ENCODE measurements around the gene PCGF5. TPM values are rescaled to one million over a fixed set of nuclear protein-coding genes. Genes with fewer than 3 reads are reported as not detected.
"Not testable (repeated sequence)": the region's sequence is repeated elsewhere in the genome, so short reads cannot be mapped to it uniquely, and the experiment has no call there.

PCGF5 gene
- total RNA-seq, 4 donors from 2014 or later: 46.2 to 63.5 (median 49.1) TPM

DNA sequence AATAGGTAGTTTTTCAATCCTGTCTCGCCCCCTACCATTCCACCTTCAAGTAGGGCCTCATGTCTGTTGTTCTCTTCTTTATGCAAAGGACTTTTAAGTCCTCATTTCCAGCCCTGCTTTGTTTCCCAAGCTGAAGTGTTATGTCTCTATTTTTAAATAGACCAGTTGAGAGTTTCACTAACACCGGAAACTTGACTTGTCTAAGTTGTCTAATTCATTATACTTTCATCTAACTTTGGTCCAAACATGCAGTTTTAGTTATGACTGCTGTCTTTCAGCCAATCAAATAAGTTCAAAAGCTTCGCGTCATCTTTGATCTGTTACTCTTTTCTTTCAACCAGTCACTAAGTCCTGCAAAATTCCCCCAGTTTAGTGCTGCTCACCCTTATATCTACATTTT lies 32.8 kb downstream of the PCGF5 start:
- DNase-seq (no peak), ATAC-seq (no peak)
- H3K27me3 ChIP-seq: no peaks in the 10 kb centered on the region
- intact Hi-C loops (cut with DNase I; ENCODE audit: low total_unique reads) (no loop called here), in situ Hi-C loops (cut with MboI; ENCODE audit: low sequenced_read_pairs in 4 of 4) (loop anchor here in 3 of 4 donors (5.0 to 10.0 kb wide), 2 partner anchors 336 to 338 kb away; no protein-coding TSS in a partner anchor)
- TF ChIP-seq, protein P1, sequence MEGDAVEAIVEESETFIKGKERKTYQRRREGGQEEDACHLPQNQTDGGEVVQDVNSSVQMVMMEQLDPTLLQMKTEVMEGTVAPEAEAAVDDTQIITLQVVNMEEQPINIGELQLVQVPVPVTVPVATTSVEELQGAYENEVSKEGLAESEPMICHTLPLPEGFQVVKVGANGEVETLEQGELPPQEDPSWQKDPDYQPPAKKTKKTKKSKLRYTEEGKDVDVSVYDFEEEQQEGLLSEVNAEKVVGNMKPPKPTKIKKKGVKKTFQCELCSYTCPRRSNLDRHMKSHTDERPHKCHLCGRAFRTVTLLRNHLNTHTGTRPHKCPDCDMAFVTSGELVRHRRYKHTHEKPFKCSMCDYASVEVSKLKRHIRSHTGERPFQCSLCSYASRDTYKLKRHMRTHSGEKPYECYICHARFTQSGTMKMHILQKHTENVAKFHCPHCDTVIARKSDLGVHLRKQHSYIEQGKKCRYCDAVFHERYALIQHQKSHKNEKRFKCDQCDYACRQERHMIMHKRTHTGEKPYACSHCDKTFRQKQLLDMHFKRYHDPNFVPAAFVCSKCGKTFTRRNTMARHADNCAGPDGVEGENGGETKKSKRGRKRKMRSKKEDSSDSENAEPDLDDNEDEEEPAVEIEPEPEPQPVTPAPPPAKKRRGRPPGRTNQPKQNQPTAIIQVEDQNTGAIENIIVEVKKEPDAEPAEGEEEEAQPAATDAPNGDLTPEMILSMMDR (IDR thresholded peaks at IDR 0.05 in 4 of 5, conservative IDR thresholded peaks at IDR 0.05 in 1 of 5): no peak
- TF ChIP-seq POLR2A (IDR thresholded peaks at IDR 0.05): no peak
- H3K4me1 ChIP-seq: no peaks in the 10 kb centered on the region
- H3K9me3 ChIP-seq: no peaks in the 10 kb centered on the region
- no peak overlapping the region for H3K27ac ChIP-seq
- H3K4me3 ChIP-seq: no peak overlapping the region
- H3K36me3 ChIP-seq: peaks cover 0 to 29% of the 10 kb centered on the region in 2 donors

DNA sequence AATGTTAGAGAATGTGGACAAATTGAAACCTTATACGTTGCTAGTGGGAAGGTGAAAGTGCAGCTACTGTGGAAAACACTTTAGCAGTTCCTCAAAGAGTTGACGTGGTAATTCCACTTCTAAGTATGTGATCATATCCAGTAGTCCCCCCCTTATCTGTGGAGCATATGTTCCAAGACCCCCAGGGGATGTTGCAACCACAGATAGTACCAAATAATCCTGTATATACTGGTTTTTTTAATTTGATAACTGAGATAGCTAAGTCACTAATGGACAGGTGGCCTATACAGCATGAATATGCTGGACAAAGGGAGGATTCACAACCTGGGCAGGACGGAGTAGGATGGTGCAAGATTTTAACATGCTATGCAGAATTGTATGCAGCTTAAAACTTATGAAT lies 36.8 kb downstream of the PCGF5 start:
- Histone ChIP-seq H3K27me3 (no peaks in the 10 kb centered on the region), H3K9me3 (no peaks in the 10 kb centered on the region), H3K4me3 (no peak overlapping the region), H3K27ac (no peak overlapping the region), H3K4me1 (no peaks in the 10 kb centered on the region), H3K36me3 (peaks cover 0 to 27% of the 10 kb centered on the region in 2 donors)
- DNase-seq (no peak), ATAC-seq (no peak)
- TF ChIP-seq, protein P1 (IDR thresholded peaks at IDR 0.05 in 4 of 5, conservative IDR thresholded peaks at IDR 0.05 in 1 of 5): no peak
- no peak for TF ChIP-seq POLR2A (IDR thresholded peaks at IDR 0.05)
- in situ Hi-C loops (cut with MboI; ENCODE audit: low sequenced_read_pairs in 4 of 4): loop anchor here in 2 of 4 donors (10.0 kb wide), 1 partner anchor 343 kb away; no protein-coding TSS in a partner anchor
- intact Hi-C loops (cut with DNase I; ENCODE audit: low total_unique reads): no loop called here

DNA sequence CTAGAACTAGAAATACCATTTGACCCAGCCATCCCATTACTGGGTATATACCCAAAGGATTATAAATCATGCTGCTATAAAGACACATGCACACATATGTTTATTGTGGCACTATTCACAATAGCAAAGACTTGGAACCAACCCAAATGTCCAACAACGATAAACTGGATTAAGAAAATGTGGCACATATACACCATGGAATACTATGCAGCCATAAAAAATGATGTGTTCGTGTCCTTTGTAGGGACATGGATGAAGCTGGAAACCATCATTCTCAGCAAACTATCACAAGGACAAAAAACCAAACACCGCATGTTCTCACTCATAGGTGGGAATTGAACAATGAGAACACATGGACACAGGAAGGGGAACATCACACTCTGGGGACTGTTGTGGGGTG lies 40.0 kb downstream of the PCGF5 start:
- H3K27me3 ChIP-seq; ATAC-seq; DNase-seq; H3K27ac ChIP-seq; H3K4me3 ChIP-seq; in situ Hi-C loops (cut with MboI; ENCODE audit: low sequenced_read_pairs in 4 of 4); H3K9me3 ChIP-seq; intact Hi-C loops (cut with DNase I; ENCODE audit: low total_unique reads); H3K4me1 ChIP-seq: not testable (repeated sequence)
- peaks cover 0 to 19% of the 10 kb centered on the region in 2 donors for H3K36me3 ChIP-seq

DNA sequence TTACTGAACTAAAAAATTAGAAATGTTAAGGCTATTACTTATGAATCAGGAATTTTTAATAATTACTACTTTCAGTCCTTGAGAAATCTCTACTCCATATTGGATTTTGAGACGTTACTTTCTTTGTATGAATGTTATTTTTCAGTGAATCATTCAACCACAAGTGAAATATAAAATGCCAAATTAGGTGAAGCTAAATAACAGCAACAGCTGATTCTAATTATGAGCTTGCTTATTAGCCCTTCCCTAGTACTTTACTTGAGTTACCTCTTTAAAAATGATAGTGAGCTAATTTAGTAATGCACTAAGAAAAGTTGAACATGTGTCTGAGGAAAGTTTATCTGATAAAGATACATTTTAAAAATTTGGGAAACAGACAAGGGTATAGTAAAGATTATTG lies 51.4 kb downstream of the PCGF5 start:
- H3K4me1 ChIP-seq: no peaks in the 10 kb centered on the region
- TF ChIP-seq POLR2A (IDR thresholded peaks at IDR 0.05): no peak
- TF ChIP-seq, protein P1 (IDR thresholded peaks at IDR 0.05 in 4 of 5, conservative IDR thresholded peaks at IDR 0.05 in 1 of 5): no peak
- in situ Hi-C loops (cut with MboI; ENCODE audit: low sequenced_read_pairs in 4 of 4) (no loop called here), intact Hi-C loops (cut with DNase I; ENCODE audit: low total_unique reads) (no loop called here)
- DNase-seq (no peak), ATAC-seq (no peak)
- no peak overlapping the region for H3K27ac ChIP-seq
- no peaks in the 10 kb centered on the region for H3K9me3 ChIP-seq
- H3K27me3 ChIP-seq: no peaks in the 10 kb centered on the region
- H3K36me3 ChIP-seq: peaks cover 0 to 15% of the 10 kb centered on the region in 2 donors
- H3K4me3 ChIP-seq: no peak overlapping the region

DNA sequence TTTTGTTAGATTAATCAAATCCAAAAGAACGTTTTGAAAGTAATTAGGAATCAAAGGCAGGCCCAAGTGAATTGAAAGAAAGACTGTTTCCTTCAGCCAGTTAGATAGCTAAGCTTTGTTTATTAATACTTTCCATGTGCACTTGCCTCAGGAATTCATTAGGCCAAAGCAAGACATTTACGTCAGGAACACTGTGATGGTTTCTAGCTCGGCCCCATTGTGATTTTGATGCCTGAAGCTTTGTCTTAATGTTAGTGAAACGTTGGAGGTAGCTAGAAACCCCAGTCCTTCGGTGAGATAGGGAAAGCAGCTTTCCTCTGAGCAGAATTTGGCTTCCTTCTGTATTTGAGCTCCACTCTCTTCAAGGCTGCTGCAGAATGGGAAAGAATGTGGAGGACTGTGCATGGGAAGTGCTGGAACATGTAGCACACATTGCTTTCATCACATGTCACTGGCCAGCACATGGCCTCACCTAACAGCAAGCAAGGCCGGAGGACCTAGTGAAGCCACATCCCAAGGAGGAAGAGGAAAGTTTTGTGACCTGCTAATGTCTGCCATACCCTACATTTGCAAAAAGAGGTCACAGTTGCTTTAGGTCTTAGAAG lies 64.1 kb downstream of the PCGF5 start:
- no peak overlapping the region for H3K4me3 ChIP-seq
- in situ Hi-C loops (cut with MboI; ENCODE audit: low sequenced_read_pairs in 4 of 4) (no loop called here), intact Hi-C loops (cut with DNase I; ENCODE audit: low total_unique reads) (no loop called here)
- ATAC-seq (no peak), DNase-seq (no peak)
- H3K27me3 ChIP-seq: no peaks in the 10 kb centered on the region
- no peaks in the 10 kb centered on the region for H3K36me3 ChIP-seq
- peak overlapping the region in 1 of 4 donors; percentile 17 for H3K27ac ChIP-seq
- no peaks in the 10 kb centered on the region for H3K9me3 ChIP-seq
- H3K4me1 ChIP-seq: peaks cover 28 to 30% of the 10 kb centered on the region in 2 donors
- TF ChIP-seq POLR2A (IDR thresholded peaks at IDR 0.05): no peak
- TF ChIP-seq, protein P1 (IDR thresholded peaks at IDR 0.05 in 4 of 5, conservative IDR thresholded peaks at IDR 0.05 in 1 of 5): no peak

All from gastrocnemius medialis (tissue), 4 donors.